Peyer's patch (tissue), 4 donors: ENCODE results near the gene DIP2B.

ENCODE experiments used
- POLR2A ChIP-seq, 2 donors: fragments of 450-650 bp; IDR thresholded peaks; one replicate each; pipeline ENCODE4 v1.5.1; 2017; ENCODE audit warnings: antibody characterized with exemption in 2 of 2, mild to moderate bottlenecking in 2 of 2, moderate library complexity in 2 of 2
- TF ChIP-seq, protein P1 (sequence below), 6 experiments: fragments of 450-650 bp in 4 of 6; fragments of 200-600 bp in 2 of 6; sonication (generic) in 1 of 6; IDR thresholded peaks; one replicate each; pipeline ENCODE4 v1.5.1; 2017 to 2019; ENCODE audit warnings: antibody characterized with exemption in 6 of 6, mild to moderate bottlenecking in 3 of 6, moderate library complexity in 1 of 6

GRCh38 chr12:50679612-50680011, 174.8 kb downstream of the DIP2B start:
- TF ChIP-seq, protein P1, sequence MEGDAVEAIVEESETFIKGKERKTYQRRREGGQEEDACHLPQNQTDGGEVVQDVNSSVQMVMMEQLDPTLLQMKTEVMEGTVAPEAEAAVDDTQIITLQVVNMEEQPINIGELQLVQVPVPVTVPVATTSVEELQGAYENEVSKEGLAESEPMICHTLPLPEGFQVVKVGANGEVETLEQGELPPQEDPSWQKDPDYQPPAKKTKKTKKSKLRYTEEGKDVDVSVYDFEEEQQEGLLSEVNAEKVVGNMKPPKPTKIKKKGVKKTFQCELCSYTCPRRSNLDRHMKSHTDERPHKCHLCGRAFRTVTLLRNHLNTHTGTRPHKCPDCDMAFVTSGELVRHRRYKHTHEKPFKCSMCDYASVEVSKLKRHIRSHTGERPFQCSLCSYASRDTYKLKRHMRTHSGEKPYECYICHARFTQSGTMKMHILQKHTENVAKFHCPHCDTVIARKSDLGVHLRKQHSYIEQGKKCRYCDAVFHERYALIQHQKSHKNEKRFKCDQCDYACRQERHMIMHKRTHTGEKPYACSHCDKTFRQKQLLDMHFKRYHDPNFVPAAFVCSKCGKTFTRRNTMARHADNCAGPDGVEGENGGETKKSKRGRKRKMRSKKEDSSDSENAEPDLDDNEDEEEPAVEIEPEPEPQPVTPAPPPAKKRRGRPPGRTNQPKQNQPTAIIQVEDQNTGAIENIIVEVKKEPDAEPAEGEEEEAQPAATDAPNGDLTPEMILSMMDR (IDR thresholded peaks at IDR 0.05) = no peak
- TF ChIP-seq POLR2A (IDR thresholded peaks at IDR 0.05) = no peak
